HL-60/S4 (cell line): ENCODE results near the gene COPZ2.
"Not testable (repeated sequence)": the region's sequence is repeated elsewhere in the genome, so short reads cannot be mapped to it uniquely, and the experiment has no call there.

Experiments
- in situ Hi-C: fragments of 300-500 bp; cut with MboI; formaldehyde crosslinking; loops from 2 replicates; pipeline ENCODE4 v1.14.3; 2022; ENCODE audit warnings: low sequenced_read_pairs

The COPZ2 gene

GRCh38 chr17:47989700-47990099 is 47.9 kb downstream of the COPZ2 start:
- in situ Hi-C loops = no loop called here

GRCh38 chr17:47989159-47989558 is 48.4 kb downstream of the COPZ2 start:
- in situ Hi-C loops = no loop called here

DNA sequence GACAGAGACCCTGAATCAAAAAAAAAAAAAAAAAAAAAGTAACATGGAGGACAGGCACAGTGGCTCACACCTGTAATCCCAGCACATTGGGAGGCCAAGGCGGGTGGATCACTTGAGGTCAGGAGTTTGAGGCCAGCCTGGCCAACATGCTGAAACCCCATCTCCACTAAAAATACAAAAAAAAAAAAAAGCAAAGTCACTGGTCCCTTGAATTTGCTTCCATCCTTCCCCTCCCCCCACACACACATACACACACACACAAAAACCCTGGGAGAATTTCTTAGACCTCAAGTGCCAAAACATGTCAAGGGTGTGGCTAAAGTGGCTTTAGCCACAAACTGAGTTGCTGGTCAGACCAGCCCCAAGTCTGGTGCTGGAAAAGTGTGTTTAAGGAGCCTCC is 49.2 kb downstream of the COPZ2 start:
- in situ Hi-C loops = not testable (repeated sequence)

GRCh38 chr17:47987240-47987835 is 50.3 kb downstream of the COPZ2 start:
- in situ Hi-C loops = no loop called here

GRCh38 chr17:47986520-47986919 is 51.1 kb downstream of the COPZ2 start:
- in situ Hi-C loops = no loop called here

GRCh38 chr17:47983492-47984223 is 53.9 kb downstream of the COPZ2 start:
- in situ Hi-C loops = no loop called here

DNA sequence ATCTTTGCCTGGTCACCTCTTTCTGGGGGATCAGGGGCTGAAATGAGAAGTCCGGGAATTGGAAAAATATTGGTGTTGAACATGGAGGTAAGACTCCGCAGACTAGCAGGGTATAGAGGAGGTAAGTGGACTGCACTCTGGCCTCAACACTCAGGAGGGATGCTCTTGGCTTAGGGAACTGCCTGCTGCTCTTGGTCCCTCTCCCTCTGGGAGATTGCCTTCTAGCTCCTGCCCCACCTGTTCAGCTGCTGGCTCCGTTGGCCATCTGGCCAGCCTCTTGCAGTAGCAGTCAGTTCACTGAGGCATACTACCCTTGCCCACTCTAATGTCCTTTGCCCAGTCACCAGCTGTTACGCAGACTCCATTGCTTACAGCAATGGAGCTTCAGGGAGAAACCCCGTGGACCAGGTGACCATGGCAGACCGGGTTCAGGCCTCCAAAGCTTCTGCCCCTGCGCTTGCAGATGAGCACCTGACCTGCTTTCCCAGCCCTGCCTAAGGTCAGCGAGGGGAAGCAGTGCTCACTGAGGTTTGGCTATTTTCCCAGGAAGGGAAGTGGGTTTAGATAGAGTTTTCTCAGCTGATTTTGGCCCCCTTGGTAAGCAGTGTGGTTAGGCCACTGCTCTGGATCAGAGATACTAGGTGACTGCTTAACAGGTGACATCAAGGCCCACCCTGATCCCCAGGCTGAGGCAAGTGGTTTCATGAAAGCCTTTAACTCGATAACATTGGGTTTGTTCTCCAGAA is 54.8 kb downstream of the COPZ2 start:
- in situ Hi-C loops = no loop called here

- in situ Hi-C loops = no loop called here
These were observed 55.4 kb downstream of the COPZ2 start for GRCh38 chr17:47982091-47982617.

- in situ Hi-C loops = no loop called here
These were observed 56.1 kb downstream of the COPZ2 start for GRCh38 chr17:47981462-47981861.

- in situ Hi-C loops = no loop called here
These were observed 57.1 kb downstream of the COPZ2 start for GRCh38 chr17:47980541-47980940.

DNA sequence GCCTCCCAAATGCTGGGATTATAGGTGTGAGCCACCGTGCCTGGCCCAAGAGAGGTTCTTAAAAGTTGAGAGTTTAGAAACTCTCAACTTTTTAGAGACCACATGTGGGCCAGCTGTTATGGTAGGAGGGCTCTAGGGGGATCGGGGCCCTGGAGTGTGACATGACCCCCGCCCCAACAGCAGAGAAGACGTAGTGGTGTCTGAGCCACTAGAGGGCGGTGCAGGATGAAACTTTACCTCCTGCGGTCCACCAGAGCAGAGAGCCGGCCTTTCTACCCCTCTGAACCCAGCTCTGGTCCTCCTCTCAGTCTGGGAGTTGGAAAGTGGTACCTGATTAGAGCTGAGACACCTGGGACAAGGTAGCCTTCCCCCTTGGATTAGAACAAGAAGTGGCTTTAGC is 59.3 kb downstream of the COPZ2 start:
- in situ Hi-C loops = no loop called here
